ENCODE measurements around the gene SEMA3F.

DNA sequence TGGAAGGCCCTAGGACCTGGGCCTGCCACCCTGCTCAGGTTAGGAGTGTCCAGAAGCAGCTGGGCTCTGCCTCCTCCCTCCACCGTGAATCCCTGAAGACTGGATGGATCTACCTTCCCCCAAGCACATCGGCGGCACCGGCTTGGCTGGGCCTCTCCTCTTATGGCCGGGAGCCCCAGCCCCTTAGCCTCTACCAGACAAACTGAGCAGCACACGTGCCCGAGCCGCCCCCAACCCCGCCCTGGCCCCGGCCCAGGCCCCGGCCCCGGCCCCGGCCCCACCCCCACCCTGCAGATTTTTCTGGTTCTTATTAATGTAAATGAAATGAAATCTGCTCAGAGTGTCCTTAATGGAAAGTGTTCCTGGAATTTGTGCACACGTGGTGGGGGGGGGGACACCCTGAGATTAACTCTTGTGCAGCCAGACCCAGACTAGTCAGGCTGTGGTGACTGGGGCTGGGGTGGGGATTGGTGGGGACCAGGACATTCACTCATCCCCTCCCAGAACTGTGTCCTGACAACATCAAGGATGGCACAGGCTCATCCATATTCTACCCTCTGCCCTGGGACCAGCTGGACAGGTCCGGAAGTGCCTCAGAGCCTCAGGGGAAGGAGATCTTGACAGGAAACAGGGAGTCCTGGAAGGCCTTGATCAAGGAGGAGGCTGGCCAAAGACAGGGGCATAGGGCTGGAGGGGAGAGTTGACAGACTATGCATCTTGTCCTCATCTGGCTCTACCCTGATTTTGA lies 30.9 kb upstream of the SEMA3F start:
- TF ChIP-seq, protein P1, sequence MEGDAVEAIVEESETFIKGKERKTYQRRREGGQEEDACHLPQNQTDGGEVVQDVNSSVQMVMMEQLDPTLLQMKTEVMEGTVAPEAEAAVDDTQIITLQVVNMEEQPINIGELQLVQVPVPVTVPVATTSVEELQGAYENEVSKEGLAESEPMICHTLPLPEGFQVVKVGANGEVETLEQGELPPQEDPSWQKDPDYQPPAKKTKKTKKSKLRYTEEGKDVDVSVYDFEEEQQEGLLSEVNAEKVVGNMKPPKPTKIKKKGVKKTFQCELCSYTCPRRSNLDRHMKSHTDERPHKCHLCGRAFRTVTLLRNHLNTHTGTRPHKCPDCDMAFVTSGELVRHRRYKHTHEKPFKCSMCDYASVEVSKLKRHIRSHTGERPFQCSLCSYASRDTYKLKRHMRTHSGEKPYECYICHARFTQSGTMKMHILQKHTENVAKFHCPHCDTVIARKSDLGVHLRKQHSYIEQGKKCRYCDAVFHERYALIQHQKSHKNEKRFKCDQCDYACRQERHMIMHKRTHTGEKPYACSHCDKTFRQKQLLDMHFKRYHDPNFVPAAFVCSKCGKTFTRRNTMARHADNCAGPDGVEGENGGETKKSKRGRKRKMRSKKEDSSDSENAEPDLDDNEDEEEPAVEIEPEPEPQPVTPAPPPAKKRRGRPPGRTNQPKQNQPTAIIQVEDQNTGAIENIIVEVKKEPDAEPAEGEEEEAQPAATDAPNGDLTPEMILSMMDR (IDR thresholded peaks at IDR 0.05), result no peak
- TF ChIP-seq POLR2A (IDR thresholded peaks at IDR 0.05), result no peak
